Aorta (tissue), 4 donors: ENCODE data around the gene VCAN. TPM values are rescaled to one million over a fixed set of nuclear protein-coding genes. Genes with fewer than 3 reads are reported as not detected.

ENCODE experiments used
- polyA plus RNA-seq, 2 donors: library from polyadenylated mRNA; stranded (reverse); fragments of 200-250 nt; gene quantifications; one replicate each; pipeline ENCODE4 v1.2.3, GENCODE V29; 2013
- total RNA-seq, 2 donors: library from RNA; stranded (reverse); fragmentation: NEBNext Ultra II Directional; extraction: Animal tissue kit (Norgen Biotek cat#: 25700); gene quantifications; one replicate each; pipeline ENCODE4 v1.2.1, GENCODE V29; 2021
- donor health status: healthy with polysubstance abuse.
- donor health status: Bipolar disorder and iron deficiency.
- donor health status: DM: no; HTN: no; CAD: no.
- donor health status: DM: yes; HTN: yes; CAD: no.

VCAN gene
- total and polyA plus RNA-seq, 4 donors = 21.5 to 849 (median 478) TPM

Other genes starting within 250 kb of the VCAN start
- 1 to 10 TPM; 1.6 to 3.5 TPM for gene HAPLN1, start 249.1 kb downstream of the VCAN start, total RNA-seq
- 1 to 10 TPM in 1 of 2 donors, under 1 TPM in 1; 0.67 to 9.1 TPM for gene HAPLN1, start 249.1 kb downstream of the VCAN start, polyA plus RNA-seq